Measurements from ENCODE around the gene PIAS4.
A peak's percentile ranks its signal among the peaks of the same experiment; 100 is the strongest.
"Not testable (repeated sequence)": the region's sequence is repeated elsewhere in the genome, so short reads cannot be mapped to it uniquely, and the experiment has no call there.

The PIAS4 gene

GRCh38 chr19:4007021-4007835 is at the start of gene PIAS4:
Gene PIAS4 (plus strand): TSS chr19:4007736. CDS start chr19:4007761, 25 bp downstream.
- DNase-seq: peak; percentile 88 to 98 (median 95)
- intact Hi-C loops (cut with DNase I): loop anchor here (2.0 to 5.0 kb wide), 2 partner anchors 58 to 115 kb away; partner anchors contain the start of gene MAP2K2

GRCh38 chr19:3958836-3959765 is 48.4 kb upstream of the PIAS4 start:
- DNase-seq: no peak
- intact Hi-C loops (cut with DNase I): no loop called here

DNA sequence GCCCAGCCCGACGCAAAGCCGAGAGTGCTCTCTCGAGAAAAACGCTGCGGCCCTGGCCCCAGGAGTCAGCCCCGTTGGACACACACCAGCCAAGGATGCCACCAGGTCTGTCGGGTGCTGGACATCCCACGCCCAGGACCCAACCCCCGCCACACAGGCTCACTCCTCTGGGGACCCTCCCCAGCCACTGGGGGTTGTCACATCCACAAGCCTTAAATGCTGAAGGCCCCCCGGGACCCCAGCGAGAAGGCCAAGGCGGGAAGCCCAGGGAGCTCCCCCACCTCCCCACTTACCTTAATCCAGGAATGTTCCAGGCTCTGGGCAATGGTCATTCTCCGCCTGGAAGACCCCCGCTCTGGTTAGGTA is 47.8 kb upstream of the PIAS4 start:
- no peak for DNase-seq
- intact Hi-C loops (cut with DNase I): no loop called here

- DNase-seq: peak in 7 of 42 donors; percentile 16 to 49 (median 33)
These were observed 46.5 kb upstream of the PIAS4 start for GRCh38 chr19:3961007-3961406.

GRCh38 chr19:3963458-3964255 is 43.9 kb upstream of the PIAS4 start:
- DNase-seq: no peak

More at GRCh38 chr19:3961007-3961406, 46.5 kb upstream of the PIAS4 start:
- intact Hi-C loops (cut with DNase I): no loop called here

DNA sequence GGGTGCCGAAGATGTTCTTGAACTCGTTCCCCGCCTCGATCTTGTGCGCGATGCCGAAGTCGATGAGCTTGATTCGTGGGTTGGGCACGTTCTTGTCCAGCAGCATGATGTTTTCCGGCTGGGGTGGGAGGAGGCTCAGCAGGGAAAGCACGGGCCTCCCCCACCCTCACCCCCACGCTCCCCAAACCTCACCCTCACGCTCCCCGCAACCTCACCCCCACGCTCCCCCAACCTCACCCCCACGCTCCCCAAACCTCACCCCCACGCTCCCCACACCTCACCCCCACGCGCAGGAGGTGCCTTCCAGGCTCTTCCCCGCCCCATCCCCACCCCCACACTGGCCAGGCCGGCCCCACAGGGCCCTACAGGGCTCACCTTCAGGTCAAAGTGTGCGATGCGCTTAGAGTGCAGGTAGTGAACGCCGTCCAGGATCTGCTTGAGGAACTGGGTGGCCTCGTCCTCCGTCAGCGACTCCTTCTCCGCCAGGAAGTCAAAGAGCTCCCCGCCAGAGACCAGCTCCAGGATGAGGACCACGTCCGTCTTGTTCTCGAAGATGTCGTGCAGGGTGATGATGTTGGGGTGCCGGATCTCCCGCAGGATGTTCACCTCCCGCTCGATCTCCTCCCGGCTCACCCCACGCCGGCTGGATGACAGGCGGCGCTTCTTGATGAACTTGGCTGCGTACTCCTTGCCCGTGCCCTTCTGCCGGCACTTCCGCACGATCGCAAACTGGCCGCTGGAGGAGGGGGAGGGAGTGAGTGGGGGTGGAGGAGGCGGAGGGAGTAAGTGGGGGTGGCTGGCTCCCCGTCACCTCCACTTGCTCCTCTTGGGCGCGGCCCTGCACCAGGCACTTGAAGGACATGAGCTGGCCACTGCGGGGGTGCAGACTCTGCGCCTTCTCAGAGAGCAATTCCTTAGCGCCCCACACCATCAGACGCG is 43.0 kb upstream of the PIAS4 start:
- intact Hi-C loops (cut with DNase I): no loop called here
- no peak for DNase-seq

More at GRCh38 chr19:3963458-3964255, 43.9 kb upstream of the PIAS4 start:
- intact Hi-C loops (cut with DNase I): no loop called here

DNA sequence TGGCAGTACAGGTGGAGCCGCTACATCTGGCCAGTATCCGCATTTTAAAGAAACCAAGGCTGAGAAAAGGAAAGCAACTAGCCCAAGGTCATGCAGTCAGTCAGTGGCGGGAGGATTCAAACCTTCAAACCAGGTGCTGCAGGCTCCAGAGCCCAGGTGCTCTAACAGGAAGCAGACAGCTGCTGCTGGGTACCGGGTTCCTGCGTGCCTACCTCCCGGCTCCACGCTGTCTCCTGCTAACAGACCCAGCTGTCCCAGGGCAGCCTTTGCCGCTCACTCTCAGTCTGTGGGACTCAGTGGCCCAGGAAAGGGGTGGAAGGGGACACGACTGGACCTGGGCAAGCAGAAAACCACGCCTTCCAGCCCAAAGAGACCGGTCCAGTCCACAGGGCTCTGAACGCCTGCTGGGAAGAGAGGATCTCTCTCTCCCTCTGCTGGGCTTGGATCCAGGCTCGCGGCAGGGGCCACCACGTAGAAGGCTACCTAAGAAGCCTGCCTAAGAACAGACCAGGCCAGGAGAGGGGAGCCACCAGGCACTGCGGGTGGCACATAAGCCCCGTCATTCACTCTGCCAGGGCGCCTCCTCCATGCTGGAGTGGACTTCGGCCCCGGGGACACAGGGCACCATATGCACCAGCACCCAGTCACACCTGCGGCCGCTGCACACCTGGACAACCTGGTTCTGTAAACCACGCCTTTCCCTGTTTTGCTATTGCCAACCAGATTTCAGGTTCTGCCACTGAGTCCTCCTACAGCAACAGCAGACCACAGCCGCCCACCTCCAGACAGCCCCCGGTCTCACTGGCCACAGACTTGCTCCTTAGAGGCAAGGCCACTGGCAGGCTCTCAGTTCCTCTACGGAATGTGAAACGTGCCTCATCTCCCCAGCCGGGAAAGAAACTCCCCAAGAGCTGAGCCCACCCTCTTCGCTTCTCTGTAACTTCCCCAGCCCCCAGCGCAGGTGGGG is 41.2 kb upstream of the PIAS4 start:
- DNase-seq: no peak
- intact Hi-C loops (cut with DNase I): no loop called here

DNA sequence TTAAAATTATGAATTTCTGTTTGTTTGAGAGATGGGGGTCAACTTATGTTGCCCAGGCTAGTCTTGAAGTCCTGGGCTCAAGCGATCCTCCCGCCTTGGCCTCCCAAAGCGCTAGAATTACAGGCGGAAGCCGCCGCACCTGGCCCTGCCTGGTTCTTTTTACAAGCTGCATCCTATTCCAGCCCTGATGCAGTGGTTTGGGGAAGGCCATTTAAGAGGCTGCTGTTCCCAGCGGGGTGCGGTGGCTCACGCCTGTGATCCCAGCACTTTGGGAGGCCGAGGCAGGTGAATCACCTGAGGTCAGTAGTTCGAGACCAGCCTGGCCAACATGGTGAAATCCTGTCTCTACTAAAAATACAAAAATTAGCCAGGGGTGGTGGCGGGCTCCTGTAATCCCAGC is 39.6 kb upstream of the PIAS4 start:
- DNase-seq; intact Hi-C loops (cut with DNase I): not testable (repeated sequence)

- intact Hi-C loops (cut with DNase I): no loop called here
These were observed 38.7 kb upstream of the PIAS4 start for GRCh38 chr19:3968556-3969434.

GRCh38 chr19:3969435-3970312 is 37.9 kb upstream of the PIAS4 start:
- intact Hi-C loops (cut with DNase I): loop anchor here (10.0 kb wide), 1 partner anchor 205 kb away; the partner anchor contains the start of genes APBA3 and MRPL54

More at GRCh38 chr19:3968556-3969434, 38.7 kb upstream of the PIAS4 start:
- peak in 1 of 42 donors; percentile 43 for DNase-seq

DNA sequence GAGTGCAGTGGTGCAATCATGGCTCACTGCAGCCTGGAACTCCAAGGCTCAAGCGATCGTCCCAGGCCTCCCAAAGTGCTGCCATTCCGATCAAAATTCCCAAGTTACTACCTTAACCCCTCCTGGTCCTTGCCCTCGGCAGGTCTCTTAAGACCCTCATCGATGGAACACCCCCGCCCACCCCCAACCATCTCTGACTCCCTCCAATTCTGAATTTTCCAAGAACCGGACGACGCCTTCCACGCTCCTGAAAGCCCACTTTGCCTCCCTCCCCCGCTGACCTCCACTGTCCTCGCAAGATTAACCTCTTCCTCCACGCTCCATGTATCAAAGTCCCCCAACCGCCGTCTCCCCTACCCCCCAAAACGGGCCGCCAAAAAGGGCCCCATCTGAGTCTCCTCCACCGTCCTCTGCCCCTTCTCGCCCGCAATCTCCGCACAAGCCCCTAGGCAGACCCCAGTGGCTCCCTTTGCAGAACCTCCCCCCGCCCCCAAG is 37.2 kb upstream of the PIAS4 start:
- DNase-seq: no peak
- intact Hi-C loops (cut with DNase I): loop anchor here (10.0 kb wide), 1 partner anchor 206 kb away; the partner anchor contains the start of genes APBA3 and MRPL54

More at GRCh38 chr19:3969435-3970312, 37.9 kb upstream of the PIAS4 start:
- peak in 2 of 42 donors; percentile 34 to 47 for DNase-seq

- peak; percentile 96 to 99 (median 98) for DNase-seq
- intact Hi-C loops (cut with DNase I): loop anchor here (10.0 kb wide), 1 partner anchor 206 kb away; the partner anchor contains the start of genes APBA3 and MRPL54
These were observed 36.5 kb upstream of the PIAS4 start, which contains the start of gene DAPK3 for GRCh38 chr19:3970808-3971598. Gene DAPK3 (minus strand): TSS chr19:3971099. CDS start chr19:3969735, 1,364 bp downstream.

DNA sequence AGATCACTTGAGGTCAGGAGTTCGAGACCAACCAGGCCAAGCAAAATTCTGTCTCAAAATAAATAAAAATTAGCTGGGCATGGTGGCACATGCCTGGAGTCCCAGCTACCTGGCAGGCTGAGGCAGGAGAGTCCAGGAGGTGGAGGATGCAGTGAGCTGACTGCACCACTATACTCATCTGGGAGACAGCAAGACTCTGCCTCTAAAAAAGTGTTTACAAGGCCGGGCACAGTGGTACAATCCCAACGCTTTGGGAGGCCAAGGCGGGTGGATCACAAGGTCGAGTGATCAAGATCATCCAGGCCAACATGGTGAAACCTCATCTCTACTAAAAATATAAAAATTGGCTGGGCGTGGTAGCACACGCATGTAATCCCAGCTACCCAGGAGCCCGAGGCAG is 32.4 kb upstream of the PIAS4 start:
- DNase-seq: peak in 1 of 42 donors; percentile 37

More for the DNA sequence above, 32.4 kb upstream of the PIAS4 start:
- intact Hi-C loops (cut with DNase I): loop anchor here (10.0 kb wide), 1 partner anchor 210 kb away; the partner anchor contains the start of genes APBA3 and MRPL54

Data from head of caudate nucleus (tissue), 42 donors.